Body of pancreas (tissue), 4 donors: ENCODE results near the gene CAMK1D.

ENCODE experiments used
- CTCF ChIP-seq, 7 experiments: fragments of 450-650 bp in 4 of 7; fragments of 200-600 bp in 3 of 7; sonication (generic) in 3 of 7; IDR thresholded peaks; one replicate each; pipeline ENCODE4 v1.5.1; 2016 to 2019; ENCODE audit warnings: antibody characterized with exemption in 7 of 7
- POLR2A ChIP-seq, 3 donors: fragments of 450-650 bp; IDR thresholded peaks; one replicate each; pipeline ENCODE4 v1.6.1; 2016; ENCODE audit warnings: antibody characterized with exemption in 3 of 3, mild to moderate bottlenecking in 2 of 3

DNA sequence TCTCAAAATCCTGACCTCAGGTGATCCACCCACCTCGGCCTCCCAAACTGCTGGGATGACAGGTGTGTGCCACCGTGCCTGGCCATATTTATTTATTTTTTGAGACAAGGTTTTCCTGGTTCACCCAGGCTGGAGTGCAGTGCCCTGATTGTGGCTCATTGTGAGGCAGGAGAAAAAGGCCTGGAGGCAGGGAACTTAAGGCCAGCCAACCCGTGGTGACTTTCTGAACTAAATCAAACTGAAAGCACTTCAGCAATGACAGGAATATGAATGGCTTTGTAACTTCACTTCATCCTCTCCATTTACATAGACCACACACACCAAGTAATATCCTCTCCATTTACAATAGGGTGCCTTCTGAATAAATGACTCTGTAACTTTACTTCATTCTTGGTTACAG is 527.8 kb downstream of the CAMK1D start:
- TF ChIP-seq CTCF (IDR thresholded peaks at IDR 0.05) (no peak), POLR2A (IDR thresholded peaks at IDR 0.05) (no peak)
